ENCODE results near the gene DIAPH1.

- TF ChIP-seq POLR2A (IDR thresholded peaks at IDR 0.05; ENCODE audit: low read depth, low read length), result no peak
- no peak for TF ChIP-seq TAF1 (IDR thresholded peaks at IDR 0.05; ENCODE audit: low read depth, low read length)
- TF ChIP-seq PAX5 (IDR thresholded peaks at IDR 0.05; ENCODE audit: insufficient read depth, low read length, severe bottlenecking), result no peak
- TF ChIP-seq SPI1 (IDR thresholded peaks at IDR 0.05; ENCODE audit: low read depth, low read length), result no peak
- no peak for TF ChIP-seq POLR2AphosphoS5 (IDR thresholded peaks at IDR 0.05; ENCODE audit: low read depth, low read length)
These were observed 21.2 kb upstream of the DIAPH1 start for GRCh38 chr5:141640051-141640415.

All from GM12891 (cell line).